Measurements from ENCODE around the gene CAPN3.

- TF ChIP-seq CTCF (IDR thresholded peaks at IDR 0.05): no peak
- TF ChIP-seq POLR2A (IDR thresholded peaks at IDR 0.05): no peak
Measured at GRCh38 chr15:42385980-42386700, 26.8 kb downstream of the CAPN3 start.
